SU-DHL-6 (cell line): ENCODE data around the gene PWP2.
"Not testable (repeated sequence)": the region's sequence is repeated elsewhere in the genome, so short reads cannot be mapped to it uniquely, and the experiment has no call there.

ENCODE experiments used
- H2AFZ ChIP-seq: fragments of 200-600 bp; sonication (generic); 2 replicates; pipeline ENCODE4 v1.6.1; 2014; ENCODE audit warnings: low read depth, mild to moderate bottlenecking, moderate library complexity, mixed read lengths, antibody characterized with exemption, low read length; ENCODE audit not compliant: severe bottlenecking
- H3F3A ChIP-seq: fragments of 200-600 bp; shearing (Covaris generic); 2 replicates; pipeline ENCODE4 v1.6.0; 2016; ENCODE audit warnings: antibody characterized with exemption, mild to moderate bottlenecking; ENCODE audit not compliant: insufficient read depth
- H3K27ac ChIP-seq: fragments of 200-600 bp; sonication (generic); 2 replicates; pipeline ENCODE4 v1.5.1; 2016; ENCODE audit warnings: low read depth, mild to moderate bottlenecking, low read length, moderate library complexity, mixed read lengths
- H3K27me3 ChIP-seq: fragments of 200-600 bp; sonication (generic), shearing (Covaris generic); 2 replicates; pipeline ENCODE4 v1.6.0; 2014; ENCODE audit warnings: mild to moderate bottlenecking, low read length
- H3K36me3 ChIP-seq: fragments of 200-600 bp; sonication (generic); 2 replicates; pipeline ENCODE4 v1.6.1; 2014; ENCODE audit warnings: mild to moderate bottlenecking, low read length, mixed read lengths
- H3K4me2 ChIP-seq: fragments of 300-600, 200-600 bp; shearing (Covaris generic), sonication (generic); 2 replicates; pipeline ENCODE4 v1.6.0; 2014; ENCODE audit warnings: low read length, low read depth, mild to moderate bottlenecking; ENCODE audit not compliant: poor library complexity, severe bottlenecking
- H3K4me3 ChIP-seq: fragments of 200-600 bp; sonication (generic); 2 replicates; pipeline ENCODE4 v1.5.1; 2014; ENCODE audit warnings: antibody characterized with exemption, low read length, mild to moderate bottlenecking, mixed read lengths; ENCODE audit not compliant: insufficient read depth, poor library complexity, severe bottlenecking
- H3K79me2 ChIP-seq: fragments of 200-600 bp; sonication (generic); 2 replicates; pipeline ENCODE4 v1.6.1; 2014; ENCODE audit warnings: mild to moderate bottlenecking, low read length, moderate library complexity; ENCODE audit not compliant: insufficient read depth
- H3K9ac ChIP-seq: fragments of 200-600 bp; sonication (generic); 2 replicates; pipeline ENCODE4 v1.7.0; 2014; ENCODE audit warnings: mild to moderate bottlenecking, low read length
- H3K9me2 ChIP-seq: fragments of 200-600 bp; sonication (generic); replicated peaks from 2 replicates; pipeline ENCODE4 v1.6.1; 2014; ENCODE audit warnings: low read length; ENCODE audit not compliant: insufficient read depth
- H3K9me3 ChIP-seq: fragments of 200-600 bp; sonication (generic); 2 replicates; pipeline ENCODE4 v1.6.1; 2014; ENCODE audit warnings: low read length, mixed read lengths; ENCODE audit not compliant: insufficient read depth
- H4K20me1 ChIP-seq: fragments of 200-600 bp; sonication (generic); 2 replicates; pipeline ENCODE4 v1.6.1; 2014; ENCODE audit warnings: low read depth, mild to moderate bottlenecking, antibody characterized with exemption, low read length, moderate library complexity, mixed read lengths

Gene PWP2

GRCh38 chr21:44142470-44142869 is 35.3 kb downstream of the PWP2 start:
- H3K27me3 ChIP-seq, H3F3A ChIP-seq, H3K27ac ChIP-seq, H4K20me1 ChIP-seq, H3K79me2 ChIP-seq, H3K4me2 ChIP-seq, H2AFZ ChIP-seq, H3K9me3 ChIP-seq, H3K4me3 ChIP-seq, H3K9ac ChIP-seq, H3K36me3 ChIP-seq, H3K9me2 ChIP-seq: not testable (repeated sequence)

- H3K9ac ChIP-seq, H4K20me1 ChIP-seq, H3K9me3 ChIP-seq, H3K9me2 ChIP-seq, H3K79me2 ChIP-seq, H3K27me3 ChIP-seq, H3K36me3 ChIP-seq, H3K4me2 ChIP-seq, H3F3A ChIP-seq, H2AFZ ChIP-seq, H3K4me3 ChIP-seq: not testable (repeated sequence)
- 0 out of 2 replicates have a peak overlapping the region, but pooled peaks have one; percentile 65 for H3K27ac ChIP-seq
These were observed 36.2 kb downstream of the PWP2 start for GRCh38 chr21:44143380-44143779.

- not testable (repeated sequence) for H2AFZ ChIP-seq, H3K9me2 ChIP-seq, H3K4me2 ChIP-seq, H3K4me3 ChIP-seq, H3K9ac ChIP-seq, H3K27me3 ChIP-seq, H3F3A ChIP-seq, H3K79me2 ChIP-seq, H3K9me3 ChIP-seq, H3K36me3 ChIP-seq, H4K20me1 ChIP-seq
- H3K27ac ChIP-seq, result peak overlapping the region; percentile 65
These were observed 36.8 kb downstream of the PWP2 start for GRCh38 chr21:44143996-44144395.

GRCh38 chr21:44144784-44145602 is 37.8 kb downstream of the PWP2 start:
- not testable (repeated sequence) for H2AFZ ChIP-seq, H3F3A ChIP-seq, H3K4me3 ChIP-seq, H3K9ac ChIP-seq, H3K9me2 ChIP-seq, H3K79me2 ChIP-seq, H3K4me2 ChIP-seq, H3K36me3 ChIP-seq, H4K20me1 ChIP-seq, H3K9me3 ChIP-seq, H3K27me3 ChIP-seq
- H3K27ac ChIP-seq, result peak overlapping the region; percentile 65; the same call in 1 of the 2 replicates

GRCh38 chr21:44145616-44146015 is 38.4 kb downstream of the PWP2 start:
- H3K9me2 ChIP-seq, H3F3A ChIP-seq, H3K9ac ChIP-seq, H2AFZ ChIP-seq, H3K4me3 ChIP-seq, H3K9me3 ChIP-seq, H3K27me3 ChIP-seq, H4K20me1 ChIP-seq, H3K36me3 ChIP-seq, H3K4me2 ChIP-seq, H3K79me2 ChIP-seq: not testable (repeated sequence)
- 0 out of 2 replicates have a peak overlapping the region, but pooled peaks have one; percentile 37 for H3K27ac ChIP-seq

GRCh38 chr21:44147108-44147507 is 39.9 kb downstream of the PWP2 start:
- not testable (repeated sequence) for H3K9me2 ChIP-seq, H4K20me1 ChIP-seq, H3K4me2 ChIP-seq, H3K27me3 ChIP-seq, H3F3A ChIP-seq, H3K4me3 ChIP-seq, H3K79me2 ChIP-seq, H3K27ac ChIP-seq, H3K9me3 ChIP-seq, H2AFZ ChIP-seq, H3K36me3 ChIP-seq, H3K9ac ChIP-seq

- not testable (repeated sequence) for H3K4me2 ChIP-seq, H3K36me3 ChIP-seq, H4K20me1 ChIP-seq, H2AFZ ChIP-seq, H3F3A ChIP-seq, H3K27ac ChIP-seq, H3K4me3 ChIP-seq, H3K9me3 ChIP-seq, H3K79me2 ChIP-seq, H3K9ac ChIP-seq, H3K9me2 ChIP-seq, H3K27me3 ChIP-seq
These were observed 43.1 kb downstream of the PWP2 start for GRCh38 chr21:44150255-44150654.

- H4K20me1 ChIP-seq, H2AFZ ChIP-seq, H3K27me3 ChIP-seq, H3K4me2 ChIP-seq, H3K36me3 ChIP-seq, H3K79me2 ChIP-seq, H3F3A ChIP-seq, H3K4me3 ChIP-seq, H3K9me2 ChIP-seq, H3K9me3 ChIP-seq, H3K9ac ChIP-seq, H3K27ac ChIP-seq: not testable (repeated sequence)
These were observed 46.2 kb downstream of the PWP2 start for GRCh38 chr21:44153214-44153888.
